Mammary epithelial cell (primary cell): ENCODE data around the gene KANK4.

ENCODE experiments used
- EZH2 ChIP-seq: IDR thresholded peaks from 2 replicates; pipeline ENCODE4 v1.6.1; 2012; ENCODE audit warnings: low read length, inconsistent platforms, borderline replicate concordance
- TF ChIP-seq, protein P1 (sequence below), 2 donors: IDR thresholded peaks in 1 of 2; conservative IDR thresholded peaks in 1 of 2; 2 replicates each; pipeline ENCODE4 v1.5.1; 2011 to 2012; ENCODE audit warnings: inconsistent platforms in 2 of 2, low read length in 2 of 2, mild to moderate bottlenecking in 2 of 2, control low read depth in 1 of 2, low read depth in 1 of 2; ENCODE audit not compliant: insufficient read depth in 1 of 2; ENCODE audit errors: extremely low read depth in 1 of 2

DNA sequence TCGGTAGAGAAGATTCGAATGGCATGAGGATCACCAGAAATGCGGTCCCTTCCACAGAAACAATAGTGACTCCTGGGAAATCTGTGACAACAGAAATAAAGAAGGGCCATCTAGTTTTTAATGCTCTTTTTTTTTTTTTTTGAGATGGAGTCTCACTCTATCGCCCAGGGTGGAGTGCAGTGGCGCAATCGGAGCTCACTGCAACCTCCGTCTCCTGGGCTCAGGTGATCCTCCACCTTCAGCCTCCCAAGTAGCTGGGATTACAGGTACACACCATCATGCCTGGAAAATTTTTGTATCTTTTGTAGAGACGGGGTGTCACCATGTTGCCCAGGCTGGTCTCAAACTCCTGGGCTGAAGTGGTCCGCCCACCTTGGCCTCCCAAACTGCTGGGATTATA, 80.7 kb downstream of the KANK4 start:
- TF ChIP-seq, protein P1, sequence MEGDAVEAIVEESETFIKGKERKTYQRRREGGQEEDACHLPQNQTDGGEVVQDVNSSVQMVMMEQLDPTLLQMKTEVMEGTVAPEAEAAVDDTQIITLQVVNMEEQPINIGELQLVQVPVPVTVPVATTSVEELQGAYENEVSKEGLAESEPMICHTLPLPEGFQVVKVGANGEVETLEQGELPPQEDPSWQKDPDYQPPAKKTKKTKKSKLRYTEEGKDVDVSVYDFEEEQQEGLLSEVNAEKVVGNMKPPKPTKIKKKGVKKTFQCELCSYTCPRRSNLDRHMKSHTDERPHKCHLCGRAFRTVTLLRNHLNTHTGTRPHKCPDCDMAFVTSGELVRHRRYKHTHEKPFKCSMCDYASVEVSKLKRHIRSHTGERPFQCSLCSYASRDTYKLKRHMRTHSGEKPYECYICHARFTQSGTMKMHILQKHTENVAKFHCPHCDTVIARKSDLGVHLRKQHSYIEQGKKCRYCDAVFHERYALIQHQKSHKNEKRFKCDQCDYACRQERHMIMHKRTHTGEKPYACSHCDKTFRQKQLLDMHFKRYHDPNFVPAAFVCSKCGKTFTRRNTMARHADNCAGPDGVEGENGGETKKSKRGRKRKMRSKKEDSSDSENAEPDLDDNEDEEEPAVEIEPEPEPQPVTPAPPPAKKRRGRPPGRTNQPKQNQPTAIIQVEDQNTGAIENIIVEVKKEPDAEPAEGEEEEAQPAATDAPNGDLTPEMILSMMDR (conservative IDR thresholded peaks at IDR 0.05 in 1 of 2, IDR thresholded peaks at IDR 0.05 in 1 of 2; ENCODE audit: extremely low read depth in 1 of 2, insufficient read depth in 1 of 2, low read depth in 1 of 2, low read length in 2 of 2) = no peak
- no peak for TF ChIP-seq EZH2
